Fibroblast of gingiva (primary cell): ENCODE results near the gene NOTO.

Source experiments
- DNase-seq: peaks from one replicate; pipeline ENCODE4 v3.0.0-alpha.2; 2011; ENCODE audit warnings: low read depth

The NOTO gene

GRCh38 chr2:73257425-73258125 lies 55.2 kb downstream of the NOTO start:
- DNase-seq = no peak

GRCh38 chr2:73258186-73258912 lies 56.0 kb downstream of the NOTO start:
- no peak for DNase-seq

- no peak for DNase-seq
These were observed 56.5 kb downstream of the NOTO start for GRCh38 chr2:73258913-73259215.

- DNase-seq = no peak
These were observed 56.9 kb downstream of the NOTO start for GRCh38 chr2:73259276-73259675.

- no peak for DNase-seq
These were observed 57.4 kb downstream of the NOTO start for GRCh38 chr2:73259704-73260337.

GRCh38 chr2:73260338-73260984 lies 58.1 kb downstream of the NOTO start:
- DNase-seq = peak; percentile 47
